Colonic mucosa (tissue), 4 donors: ENCODE data around the gene MBD6. TPM values are rescaled to one million over a fixed set of nuclear protein-coding genes. Genes with fewer than 3 reads are reported as not detected.
A peak's percentile ranks its signal among the peaks of the same experiment; 100 is the strongest.

Source experiments
- DNase-seq: peaks from one replicate; pipeline ENCODE4 v3.0.0-alpha.2; 2020
- H3K27ac ChIP-seq: fragments of 200-600 bp; one replicate; pipeline ENCODE4 v1.8.0; 2021
- H3K27me3 ChIP-seq: fragments of 200-600 bp; one replicate; pipeline ENCODE4 v1.8.0; 2021
- H3K36me3 ChIP-seq: fragments of 200-600 bp; one replicate; pipeline ENCODE4 v1.8.0; 2021
- H3K4me1 ChIP-seq: fragments of 200-600 bp; one replicate; pipeline ENCODE4 v1.8.0; 2021; ENCODE audit warnings: mild to moderate bottlenecking
- H3K4me3 ChIP-seq: fragments of 200-600 bp; one replicate; pipeline ENCODE4 v1.8.0; 2021
- H3K9ac ChIP-seq, 2 donors: one replicate each; pipeline ENCODE4 v1.7.0; 2013; ENCODE audit warnings: control low read depth in 2 of 2, low read depth in 2 of 2, low read length in 2 of 2
- H3K9me3 ChIP-seq: fragments of 200-600 bp; one replicate; pipeline ENCODE4 v1.8.0; 2021
- CTCF ChIP-seq: fragments of 200-600 bp; IDR thresholded peaks from one replicate; pipeline ENCODE4 v1.8.0; 2022; ENCODE audit warnings: antibody characterized with exemption, mild to moderate bottlenecking
- intact Hi-C: fragments of 100-400 bp; cut with DNase I; formaldehyde crosslinking; loops from one replicate; pipeline ENCODE4 v1.14.1; 2022
- total RNA-seq, 2 donors: library from RNA; stranded (reverse); fragmentation: NEBNext Ultra II Directional in 1 of 2; extraction: Animal tissue kit (Norgen Biotek cat#: 25700) in 1 of 2; gene quantifications; one replicate each; pipeline ENCODE4 v1.2.1, GENCODE V29; 2021
- donor health status: healthy.
- donor health status: DM: no; HTN: no; CAD: no.
- donor health status: DM: no; HTN: no; CAD: no.

Gene MBD6
- total RNA-seq, 2 donors from 2014 or later, result 95.4 to 133 TPM

GRCh38 chr12:57535764-57536596 lies 13.4 kb downstream of the MBD6 start:
- Histone ChIP-seq H3K36me3 (peaks cover 5% of the 10 kb centered on the region), H3K4me1 (peaks cover 4% of the 10 kb centered on the region)
- intact Hi-C loops, result no loop called here

DNA sequence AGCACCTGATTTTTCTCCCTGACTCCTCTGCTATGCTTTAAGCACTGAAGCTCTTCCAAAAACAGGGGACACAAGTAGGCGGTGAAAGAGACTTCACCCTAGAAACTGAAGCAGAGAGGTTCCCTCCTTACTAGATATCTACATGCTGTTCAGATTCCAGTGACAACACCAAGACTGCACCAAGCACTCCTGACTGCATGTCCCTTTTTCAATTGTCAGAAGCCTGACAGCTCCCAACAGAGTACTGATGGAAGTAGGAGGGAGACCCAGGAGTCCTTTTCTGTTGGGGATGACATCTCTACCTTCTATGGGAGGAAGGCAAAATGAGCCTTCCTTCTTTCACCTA lies 13.9 kb downstream of the MBD6 start:
- no peak overlapping the region for H3K4me3 ChIP-seq
- no peak overlapping the region for H3K9ac ChIP-seq
- H3K27me3 ChIP-seq, result no peaks in the 10 kb centered on the region
- peaks cover 5% of the 10 kb centered on the region for H3K36me3 ChIP-seq
- intact Hi-C loops, result no loop called here
- H3K27ac ChIP-seq, result no peak overlapping the region
- no peaks in the 10 kb centered on the region for H3K9me3 ChIP-seq
- DNase-seq, result no peak
- H3K4me1 ChIP-seq, result peaks cover 4% of the 10 kb centered on the region
- TF ChIP-seq CTCF, result no peak

More at GRCh38 chr12:57535764-57536596, 13.4 kb downstream of the MBD6 start:
- Histone ChIP-seq H3K27ac (peak overlapping the region; percentile 16), H3K4me3 (no peak overlapping the region), H3K9ac (no peak overlapping the region), H3K9me3 (no peaks in the 10 kb centered on the region), H3K27me3 (no peaks in the 10 kb centered on the region)
- peak; percentile 67 for DNase-seq
- no peak for TF ChIP-seq CTCF

- H3K27ac ChIP-seq, result no peak overlapping the region
- H3K36me3 ChIP-seq, result no peaks in the 10 kb centered on the region
- DNase-seq, result no peak
- no peaks in the 10 kb centered on the region for H3K9me3 ChIP-seq
- no peaks in the 10 kb centered on the region for H3K27me3 ChIP-seq
- H3K9ac ChIP-seq, result no peak overlapping the region
- no peak for TF ChIP-seq CTCF
- intact Hi-C loops, result no loop called here
- peaks cover 4% of the 10 kb centered on the region for H3K4me1 ChIP-seq
- no peak overlapping the region for H3K4me3 ChIP-seq
Observed at GRCh38 chr12:57539134-57539768, 16.6 kb downstream of the MBD6 start.

- Histone ChIP-seq H3K9ac (peak overlapping the region in 1 of 2 donors; percentile 63), H3K4me1 (peaks cover 11% of the 10 kb centered on the region), H3K27me3 (no peaks in the 10 kb centered on the region), H3K36me3 (no peaks in the 10 kb centered on the region), H3K4me3 (no peak overlapping the region), H3K27ac (peak overlapping the region; percentile 49), H3K9me3 (no peaks in the 10 kb centered on the region)
- intact Hi-C loops, result no loop called here
- DNase-seq, result no peak
- TF ChIP-seq CTCF, result no peak
Observed at GRCh38 chr12:57541001-57541400, 18.4 kb downstream of the MBD6 start.

GRCh38 chr12:57541717-57542116 lies 19.1 kb downstream of the MBD6 start:
- TF ChIP-seq CTCF, result no peak
- Histone ChIP-seq H3K36me3 (no peaks in the 10 kb centered on the region), H3K9ac (peak overlapping the region in 1 of 2 donors; percentile 63), H3K4me3 (no peak overlapping the region), H3K27me3 (no peaks in the 10 kb centered on the region), H3K4me1 (peaks cover 8% of the 10 kb centered on the region), H3K27ac (peak overlapping the region; percentile 49), H3K9me3 (no peaks in the 10 kb centered on the region)
- intact Hi-C loops, result no loop called here
- DNase-seq, result peak; percentile 34
